ENCODE measurements around the gene NOC2L. TPM values are rescaled to one million over a fixed set of nuclear protein-coding genes. Genes with fewer than 3 reads are reported as not detected.

The NOC2L gene
- total and polyA plus RNA-seq, 2 donors (not counting 1 experiment from before 2014, with no cell fraction given), result 34.1 to 61.1 TPM

DNA sequence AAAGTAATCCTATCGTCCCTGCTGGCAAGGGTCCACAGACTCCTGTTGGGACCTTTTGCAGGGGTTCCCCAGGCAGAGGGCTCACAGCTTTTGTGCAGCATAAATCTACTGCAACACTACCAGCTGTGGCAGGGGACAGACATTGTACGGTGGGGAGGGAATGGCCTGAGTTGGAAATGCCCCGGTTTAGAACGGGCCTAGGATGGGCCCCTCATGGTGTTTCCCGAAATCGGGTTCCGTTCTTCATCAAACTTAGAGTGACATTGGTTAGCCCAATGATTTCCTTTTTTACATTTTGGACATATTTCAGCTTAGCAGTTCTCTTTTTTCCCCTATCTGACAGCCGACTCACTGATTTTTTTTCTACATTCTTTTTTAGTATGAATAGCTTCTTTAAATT, 61.8 kb downstream of the NOC2L start:
- TF ChIP-seq, protein P1, sequence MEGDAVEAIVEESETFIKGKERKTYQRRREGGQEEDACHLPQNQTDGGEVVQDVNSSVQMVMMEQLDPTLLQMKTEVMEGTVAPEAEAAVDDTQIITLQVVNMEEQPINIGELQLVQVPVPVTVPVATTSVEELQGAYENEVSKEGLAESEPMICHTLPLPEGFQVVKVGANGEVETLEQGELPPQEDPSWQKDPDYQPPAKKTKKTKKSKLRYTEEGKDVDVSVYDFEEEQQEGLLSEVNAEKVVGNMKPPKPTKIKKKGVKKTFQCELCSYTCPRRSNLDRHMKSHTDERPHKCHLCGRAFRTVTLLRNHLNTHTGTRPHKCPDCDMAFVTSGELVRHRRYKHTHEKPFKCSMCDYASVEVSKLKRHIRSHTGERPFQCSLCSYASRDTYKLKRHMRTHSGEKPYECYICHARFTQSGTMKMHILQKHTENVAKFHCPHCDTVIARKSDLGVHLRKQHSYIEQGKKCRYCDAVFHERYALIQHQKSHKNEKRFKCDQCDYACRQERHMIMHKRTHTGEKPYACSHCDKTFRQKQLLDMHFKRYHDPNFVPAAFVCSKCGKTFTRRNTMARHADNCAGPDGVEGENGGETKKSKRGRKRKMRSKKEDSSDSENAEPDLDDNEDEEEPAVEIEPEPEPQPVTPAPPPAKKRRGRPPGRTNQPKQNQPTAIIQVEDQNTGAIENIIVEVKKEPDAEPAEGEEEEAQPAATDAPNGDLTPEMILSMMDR (conservative IDR thresholded peaks at IDR 0.05 in 1 of 2, IDR thresholded peaks at IDR 0.05 in 1 of 2; ENCODE audit: low read depth in 1 of 2, low read length in 2 of 2), result no peak
- no peak for TF ChIP-seq EZH2 (IDR thresholded peaks at IDR 0.05; ENCODE audit: low read length, missing control alignments)
- Histone ChIP-seq H3K4me2 (ENCODE audit: extremely low read depth, insufficient read depth, low read length) (no peak overlapping the region), H3K79me2 (ENCODE audit: control insufficient read depth, insufficient read depth, low read length) (no peaks in the 10 kb centered on the region), H3K4me3 (replicated peaks in 1 of 4; ENCODE audit: control extremely low read depth in 1 of 4, insufficient read depth in 1 of 4, low read depth in 3 of 4, low read length in 4 of 4) (no peak overlapping the region), H2AFZ (ENCODE audit: low read length) (no peak overlapping the region), H3K27ac (ENCODE audit: insufficient read depth, low read length) (no peak overlapping the region), H3K9ac (ENCODE audit: insufficient read depth, low read length) (no peak overlapping the region), H3K27me3 (ENCODE audit: control insufficient read depth, insufficient read depth, low read length) (peaks cover 8% of the 10 kb centered on the region), H3K9me3 (ENCODE audit: control insufficient read depth, insufficient read depth, low read depth, low read length) (no peaks in the 10 kb centered on the region), H3K4me1 (ENCODE audit: control insufficient read depth, extremely low read depth, insufficient read depth, low read length) (no peaks in the 10 kb centered on the region), H4K20me1 (ENCODE audit: control insufficient read depth, extremely low read depth, insufficient read depth, low read length) (no peaks in the 10 kb centered on the region), H3K36me3 (ENCODE audit: control insufficient read depth, insufficient read depth, low read length) (no peaks in the 10 kb centered on the region)
- DNase-seq (ENCODE audit: low read depth in 2 of 2), result no peak

Other genes starting within 250 kb of the NOC2L start
- gene SAMD11, start 35.3 kb downstream of the NOC2L start, total RNA-seq, result 3.8 and 7.7 TPM in 2 replicates
- 0.40 and 0.47 TPM in 2 replicates for gene SAMD11, start 35.3 kb downstream of the NOC2L start, polyA plus RNA-seq
- 5.6 and 7.4 TPM in 2 replicates for gene KLHL17, start 1.3 kb upstream of the NOC2L start, total RNA-seq
- gene KLHL17, start 1.3 kb upstream of the NOC2L start, polyA plus RNA-seq, result 4.7 and 6.1 TPM in 2 replicates
- gene PLEKHN1, start 7.2 kb upstream of the NOC2L start, total RNA-seq, result under 0.01 and 0.17 TPM in 2 replicates
- gene PLEKHN1, start 7.2 kb upstream of the NOC2L start, polyA plus RNA-seq, result 0.41 and 0.44 TPM in 2 replicates
- gene PERM1, start 22.8 kb upstream of the NOC2L start, total RNA-seq, result 0.17 TPM in 1 of 2 replicates, not detected in the other
- 0.03 TPM in 1 of 2 replicates, not detected in the other for gene PERM1, start 22.8 kb upstream of the NOC2L start, polyA plus RNA-seq
- gene HES4, start 40.8 kb upstream of the NOC2L start, total RNA-seq, result 1.5 and 2.0 TPM in 2 replicates
- 0.10 and 0.49 TPM in 2 replicates for gene HES4, start 40.8 kb upstream of the NOC2L start, polyA plus RNA-seq
- gene ISG15, start 54.2 kb upstream of the NOC2L start, total RNA-seq, result 74.7 and 93.3 TPM in 2 replicates
- gene ISG15, start 54.2 kb upstream of the NOC2L start, polyA plus RNA-seq, result 18.4 and 24.2 TPM in 2 replicates
- gene AGRN, start 60.9 kb upstream of the NOC2L start, total RNA-seq, result 38.3 and 50.9 TPM in 2 replicates
- 15.6 and 20.7 TPM in 2 replicates for gene AGRN, start 60.9 kb upstream of the NOC2L start, polyA plus RNA-seq
- not detected in 2 replicates for gene RNF223, start 115.0 kb upstream of the NOC2L start, total RNA-seq
- gene RNF223, start 115.0 kb upstream of the NOC2L start, polyA plus RNA-seq, result not detected in 2 replicates
- 3.1 and 3.3 TPM in 2 replicates for gene C1orf159, start 156.8 kb upstream of the NOC2L start, total RNA-seq
- gene C1orf159, start 156.8 kb upstream of the NOC2L start, polyA plus RNA-seq, result 2.6 and 3.4 TPM in 2 replicates
- under 0.01 TPM in 1 of 2 replicates, not detected in the other for gene TTLL10, start 214.6 kb upstream of the NOC2L start, total RNA-seq
- not detected in 2 replicates for gene TTLL10, start 214.6 kb upstream of the NOC2L start, polyA plus RNA-seq
- gene TNFRSF18, start 247.3 kb upstream of the NOC2L start, total RNA-seq, result 0.77 and 1.3 TPM in 2 replicates
- 0.10 TPM in 1 of 2 replicates, not detected in the other for gene TNFRSF18, start 247.3 kb upstream of the NOC2L start, polyA plus RNA-seq